Measurements from ENCODE around the gene KIAA1671.

Gene KIAA1671

GRCh38 chr22:25067851-25068421 lies 115.4 kb downstream of the KIAA1671 start:
- H3K9me3 ChIP-seq (ENCODE audit: control extremely low read depth in 1 of 5, control insufficient read depth in 4 of 5, insufficient read depth in 2 of 5, low read depth in 1 of 5, low read length in 4 of 5) = no peaks in the 10 kb centered on the region
- ChIA-PET POLR2A (no interaction called here), CTCF (interaction anchor here (0.7 to 1.4 kb wide), 3 partner anchors 10 to 129 kb away, joined by 3 to 6 read pairs (median 5); no protein-coding TSS in a partner anchor)
- WGBS (ENCODE audit: insufficient coverage) = 95% methylated on average over 18 of the region's 18 CpGs
- H3K36me3 ChIP-seq (ENCODE audit: control insufficient read depth in 4 of 4, insufficient read depth in 4 of 4, low read length in 3 of 4) = no peaks in the 10 kb centered on the region
- H3K27ac ChIP-seq (ENCODE audit: insufficient read depth in 1 of 2, low read depth in 1 of 2, low read length in 2 of 2, poor library complexity in 1 of 2, severe bottlenecking in 2 of 2) = no peak overlapping the region
- peak in 2 of 3 donors; percentile 36 to 52 for DNase-seq
- H3K27me3 ChIP-seq (replicated peaks in 2 of 5; ENCODE audit: control insufficient read depth in 4 of 5, insufficient read depth in 5 of 5, low read length in 4 of 5) = peaks cover 0 to 12% (median 2%) of the 10 kb centered on the region in 5 experiments
- no peak overlapping the region for H3K4me3 ChIP-seq (ENCODE audit: control insufficient read depth in 1 of 7, extremely low read depth in 1 of 7, insufficient read depth in 4 of 7, low read depth in 2 of 7, low read length in 6 of 7)
- H3K4me1 ChIP-seq (ENCODE audit: control extremely low read depth in 1 of 4, control insufficient read depth in 4 of 4, insufficient read depth in 4 of 4, low read length in 3 of 4) = peaks cover 0 to 26% (median 15%) of the 10 kb centered on the region in 4 experiments

- peaks cover 0 to 26% (median 15%) of the 10 kb centered on the region in 4 experiments for H3K4me1 ChIP-seq (ENCODE audit: control extremely low read depth in 1 of 4, control insufficient read depth in 4 of 4, insufficient read depth in 4 of 4, low read length in 3 of 4)
- ChIA-PET CTCF (interaction anchor here (1.1 to 1.9 kb wide), 4 partner anchors 9 to 130 kb away, joined by 4 to 6 read pairs (median 5); no protein-coding TSS in a partner anchor), POLR2A (no interaction called here)
- no peaks in the 10 kb centered on the region for H3K36me3 ChIP-seq (ENCODE audit: control insufficient read depth in 4 of 4, insufficient read depth in 4 of 4, low read length in 3 of 4)
- no peaks in the 10 kb centered on the region for H3K9me3 ChIP-seq (ENCODE audit: control extremely low read depth in 1 of 5, control insufficient read depth in 4 of 5, insufficient read depth in 2 of 5, low read depth in 1 of 5, low read length in 4 of 5)
- no peak for DNase-seq
- no peak overlapping the region for H3K27ac ChIP-seq (ENCODE audit: insufficient read depth in 1 of 2, low read depth in 1 of 2, low read length in 2 of 2, poor library complexity in 1 of 2, severe bottlenecking in 2 of 2)
- no peak overlapping the region for H3K4me3 ChIP-seq (ENCODE audit: control insufficient read depth in 1 of 7, extremely low read depth in 1 of 7, insufficient read depth in 4 of 7, low read depth in 2 of 7, low read length in 6 of 7)
- peaks cover 0 to 14% (median 2%) of the 10 kb centered on the region in 5 experiments for H3K27me3 ChIP-seq (replicated peaks in 2 of 5; ENCODE audit: control insufficient read depth in 4 of 5, insufficient read depth in 5 of 5, low read length in 4 of 5)
- WGBS (ENCODE audit: insufficient coverage) = 100% methylated on average over 7 of the region's 9 CpGs
Measured at GRCh38 chr22:25068707-25069106, 116.2 kb downstream of the KIAA1671 start.

GRCh38 chr22:25069426-25069757 lies 116.9 kb downstream of the KIAA1671 start:
- no peak for DNase-seq
- 73% methylated on average over 5 of the region's 5 CpGs for WGBS (ENCODE audit: insufficient coverage)
- ChIA-PET CTCF (interaction anchor here (1.2 to 1.9 kb wide), 3 partner anchors 12 to 131 kb away, joined by 4 to 5 read pairs (median 5); no protein-coding TSS in a partner anchor), POLR2A (no interaction called here)
- Histone ChIP-seq H3K9me3 (ENCODE audit: control extremely low read depth in 1 of 5, control insufficient read depth in 4 of 5, insufficient read depth in 2 of 5, low read depth in 1 of 5, low read length in 4 of 5) (no peaks in the 10 kb centered on the region), H3K4me3 (ENCODE audit: control insufficient read depth in 1 of 7, extremely low read depth in 1 of 7, insufficient read depth in 4 of 7, low read depth in 2 of 7, low read length in 6 of 7) (no peak overlapping the region), H3K27me3 (replicated peaks in 2 of 5; ENCODE audit: control insufficient read depth in 4 of 5, insufficient read depth in 5 of 5, low read length in 4 of 5) (peaks cover 0 to 14% (median 2%) of the 10 kb centered on the region in 5 experiments), H3K36me3 (ENCODE audit: control insufficient read depth in 4 of 4, insufficient read depth in 4 of 4, low read length in 3 of 4) (no peaks in the 10 kb centered on the region), H3K27ac (ENCODE audit: insufficient read depth in 1 of 2, low read depth in 1 of 2, low read length in 2 of 2, poor library complexity in 1 of 2, severe bottlenecking in 2 of 2) (no peak overlapping the region), H3K4me1 (ENCODE audit: control extremely low read depth in 1 of 4, control insufficient read depth in 4 of 4, insufficient read depth in 4 of 4, low read length in 3 of 4) (peaks cover 0 to 26% (median 15%) of the 10 kb centered on the region in 4 experiments)

- peak in 2 of 3 donors; percentile 52 to 66 for DNase-seq
- ChIA-PET CTCF (interaction anchor here (1.2 to 1.9 kb wide), 3 partner anchors 11 to 131 kb away, joined by 4 to 5 read pairs (median 5); no protein-coding TSS in a partner anchor), POLR2A (no interaction called here)
- Histone ChIP-seq H3K36me3 (ENCODE audit: control insufficient read depth in 4 of 4, insufficient read depth in 4 of 4, low read length in 3 of 4) (no peaks in the 10 kb centered on the region), H3K9me3 (ENCODE audit: control extremely low read depth in 1 of 5, control insufficient read depth in 4 of 5, insufficient read depth in 2 of 5, low read depth in 1 of 5, low read length in 4 of 5) (no peaks in the 10 kb centered on the region), H3K4me3 (ENCODE audit: control insufficient read depth in 1 of 7, extremely low read depth in 1 of 7, insufficient read depth in 4 of 7, low read depth in 2 of 7, low read length in 6 of 7) (peak overlapping the region in 4 of 7 experiments; percentile 21 to 57 (median 50)), H3K4me1 (ENCODE audit: control extremely low read depth in 1 of 4, control insufficient read depth in 4 of 4, insufficient read depth in 4 of 4, low read length in 3 of 4) (peaks cover 0 to 26% (median 15%) of the 10 kb centered on the region in 4 experiments), H3K27me3 (replicated peaks in 2 of 5; ENCODE audit: control insufficient read depth in 4 of 5, insufficient read depth in 5 of 5, low read length in 4 of 5) (peaks cover 0 to 14% (median 2%) of the 10 kb centered on the region in 5 experiments), H3K27ac (ENCODE audit: insufficient read depth in 1 of 2, low read depth in 1 of 2, low read length in 2 of 2, poor library complexity in 1 of 2, severe bottlenecking in 2 of 2) (no peak overlapping the region)
- 8% methylated on average over 23 of the region's 29 CpGs for WGBS (ENCODE audit: insufficient coverage)
Measured at GRCh38 chr22:25069758-25070481, 117.4 kb downstream of the KIAA1671 start.

- ChIA-PET CTCF (interaction anchor here (1.8 kb wide), 1 partner anchor 9 kb away, joined by 5 read pairs; no protein-coding TSS in a partner anchor), POLR2A (no interaction called here)
- 87% methylated on average over 3 of the region's 3 CpGs for WGBS (ENCODE audit: insufficient coverage)
- Histone ChIP-seq H3K27me3 (replicated peaks in 2 of 5; ENCODE audit: control insufficient read depth in 4 of 5, insufficient read depth in 5 of 5, low read length in 4 of 5) (peaks cover 0 to 14% (median 2%) of the 10 kb centered on the region in 5 experiments), H3K27ac (ENCODE audit: insufficient read depth in 1 of 2, low read depth in 1 of 2, low read length in 2 of 2, poor library complexity in 1 of 2, severe bottlenecking in 2 of 2) (no peak overlapping the region), H3K4me3 (ENCODE audit: control insufficient read depth in 1 of 7, extremely low read depth in 1 of 7, insufficient read depth in 4 of 7, low read depth in 2 of 7, low read length in 6 of 7) (no peak overlapping the region), H3K4me1 (ENCODE audit: control extremely low read depth in 1 of 4, control insufficient read depth in 4 of 4, insufficient read depth in 4 of 4, low read length in 3 of 4) (peaks cover 0 to 26% (median 17%) of the 10 kb centered on the region in 4 experiments), H3K9me3 (ENCODE audit: control extremely low read depth in 1 of 5, control insufficient read depth in 4 of 5, insufficient read depth in 2 of 5, low read depth in 1 of 5, low read length in 4 of 5) (no peaks in the 10 kb centered on the region), H3K36me3 (ENCODE audit: control insufficient read depth in 4 of 4, insufficient read depth in 4 of 4, low read length in 3 of 4) (no peaks in the 10 kb centered on the region)
- no peak for DNase-seq
Measured at GRCh38 chr22:25070956-25071355, 118.4 kb downstream of the KIAA1671 start.

GRCh38 chr22:25071720-25072119 lies 119.2 kb downstream of the KIAA1671 start:
- no peak for DNase-seq
- peaks cover 0 to 14% (median 2%) of the 10 kb centered on the region in 5 experiments for H3K27me3 ChIP-seq (replicated peaks in 2 of 5; ENCODE audit: control insufficient read depth in 4 of 5, insufficient read depth in 5 of 5, low read length in 4 of 5)
- ChIA-PET POLR2A (interaction anchor here (0.6 kb wide), 1 partner anchor 9 kb away, joined by 3 read pairs; no protein-coding TSS in a partner anchor), CTCF (interaction anchor here (1.4 to 1.8 kb wide), 4 partner anchors 8 to 21 kb away, joined by 4 to 7 read pairs (median 5); no protein-coding TSS in a partner anchor)
- H3K4me3 ChIP-seq (ENCODE audit: control insufficient read depth in 1 of 7, extremely low read depth in 1 of 7, insufficient read depth in 4 of 7, low read depth in 2 of 7, low read length in 6 of 7) = no peak overlapping the region
- peaks cover 0 to 30% (median 25%) of the 10 kb centered on the region in 4 experiments for H3K4me1 ChIP-seq (ENCODE audit: control extremely low read depth in 1 of 4, control insufficient read depth in 4 of 4, insufficient read depth in 4 of 4, low read length in 3 of 4)
- H3K9me3 ChIP-seq (ENCODE audit: control extremely low read depth in 1 of 5, control insufficient read depth in 4 of 5, insufficient read depth in 2 of 5, low read depth in 1 of 5, low read length in 4 of 5) = no peaks in the 10 kb centered on the region
- no peak overlapping the region for H3K27ac ChIP-seq (ENCODE audit: insufficient read depth in 1 of 2, low read depth in 1 of 2, low read length in 2 of 2, poor library complexity in 1 of 2, severe bottlenecking in 2 of 2)
- 100% methylated on average over 2 of the region's 6 CpGs for WGBS (ENCODE audit: insufficient coverage)
- H3K36me3 ChIP-seq (ENCODE audit: control insufficient read depth in 4 of 4, insufficient read depth in 4 of 4, low read length in 3 of 4) = no peaks in the 10 kb centered on the region

Data from common myeloid progenitor, CD34-positive (primary cell).